Hepatic stellate cell (primary cell): ENCODE results near the gene FRA10AC1.

ENCODE experiments used
- DNase-seq: peaks from one replicate; pipeline ENCODE4 v3.0.0; 2011; ENCODE audit warnings: low spot score

Gene FRA10AC1

GRCh38 chr10:93629647-93630305 is 72.6 kb downstream of the FRA10AC1 start:
- no peak for DNase-seq

DNA sequence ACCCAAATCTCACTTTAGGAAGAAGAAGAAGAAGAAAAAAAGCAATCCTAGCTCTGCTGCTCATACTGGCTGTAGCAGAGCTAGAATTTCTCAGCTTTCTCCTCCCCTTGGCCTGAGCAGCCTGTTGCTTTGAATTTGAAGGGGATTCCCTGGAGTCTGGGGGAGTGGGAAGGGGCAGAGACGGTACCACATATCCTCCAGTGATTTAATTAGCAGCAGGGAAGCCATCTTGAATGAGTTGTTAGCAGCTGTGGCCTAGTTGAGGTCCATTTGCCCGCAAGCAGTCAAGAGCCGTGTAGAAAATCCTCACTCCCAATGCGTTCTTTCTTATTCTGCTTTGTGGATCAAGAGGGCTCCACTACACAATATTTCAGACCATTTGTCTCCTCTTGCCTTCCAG is 73.5 kb downstream of the FRA10AC1 start:
- DNase-seq = no peak

DNA sequence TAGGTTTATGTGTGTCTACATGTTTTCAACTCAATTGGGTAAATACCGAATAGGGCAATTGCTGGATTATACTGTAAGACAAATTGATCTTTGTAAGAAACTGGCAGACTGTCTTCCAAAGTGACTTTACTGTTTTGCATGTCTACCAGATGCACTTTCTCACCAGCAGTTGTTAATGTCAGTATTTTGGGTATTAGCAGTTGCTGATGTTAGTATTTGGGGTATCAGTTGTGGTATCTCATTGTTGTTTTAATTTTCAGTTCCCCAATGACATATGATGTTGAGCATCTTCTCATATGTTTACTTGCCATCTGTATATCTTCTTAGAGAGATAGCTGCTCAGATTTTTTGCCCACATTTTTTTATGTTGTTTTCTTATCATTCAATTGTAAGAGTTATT is 79.5 kb downstream of the FRA10AC1 start:
- DNase-seq = no peak

- no peak for DNase-seq
These were observed 81.5 kb downstream of the FRA10AC1 start for GRCh38 chr10:93620925-93621324.
